SKM-1 treated with dmso at 0.1 percent for 144 hours (cell line): ENCODE measurements around the gene SH2D3C.

Experiments
- DNase-seq: peaks from one replicate; lab custom pipeline; 2025; ENCODE audit not compliant: unreplicated experiment; lab: John Stamatoyannopoulos, UW

Gene SH2D3C

GRCh38 chr9:127700594-127701255 is 77.7 kb downstream of the SH2D3C start:
- no peak for DNase-seq

GRCh38 chr9:127700140-127700539 is 78.3 kb downstream of the SH2D3C start:
- no peak for DNase-seq

- DNase-seq, result no peak
These were observed 79.3 kb downstream of the SH2D3C start for GRCh38 chr9:127698985-127699670.

GRCh38 chr9:127698386-127698785 is 80.1 kb downstream of the SH2D3C start:
- no peak for DNase-seq

- DNase-seq, result no peak
These were observed 80.9 kb downstream of the SH2D3C start for GRCh38 chr9:127697575-127697974.

- DNase-seq, result no peak
These were observed 83.4 kb downstream of the SH2D3C start for GRCh38 chr9:127694890-127695720.

- DNase-seq, result no peak
These were observed 84.8 kb downstream of the SH2D3C start for GRCh38 chr9:127693697-127694096.

- DNase-seq, result no peak
These were observed 85.3 kb downstream of the SH2D3C start for GRCh38 chr9:127693143-127693542.

GRCh38 chr9:127692071-127692470 is 86.4 kb downstream of the SH2D3C start:
- no peak for DNase-seq

GRCh38 chr9:127690735-127691134 is 87.7 kb downstream of the SH2D3C start:
- DNase-seq, result no peak

- no peak for DNase-seq
These were observed 89.0 kb downstream of the SH2D3C start for GRCh38 chr9:127689329-127690000.
